GM12873 (cell line): Measurements from ENCODE around the gene AZU1.

Source experiments
- CTCF ChIP-seq: IDR thresholded peaks from 2 replicates; pipeline ENCODE4 v1.5.1; 2012; ENCODE audit warnings: low read depth, mild to moderate bottlenecking, moderate library complexity, low read length, control low read depth; ENCODE audit not compliant: insufficient read depth; ENCODE audit errors: missing control alignments

Gene AZU1

GRCh38 chr19:827710-828321 is at the start of gene AZU1:
Gene AZU1 (plus strand): TSS chr19:827837. CDS start chr19:827847, 10 bp downstream.
- no peak for TF ChIP-seq CTCF

GRCh38 chr19:778910-779653 is 48.6 kb upstream of the AZU1 start:
- TF ChIP-seq CTCF = no peak

- no peak for TF ChIP-seq CTCF
Measured at GRCh38 chr19:780935-781334, 46.7 kb upstream of the AZU1 start.

- TF ChIP-seq CTCF = no peak
Measured at GRCh38 chr19:781800-782184, 45.8 kb upstream of the AZU1 start.

- no peak for TF ChIP-seq CTCF
Measured at GRCh38 chr19:782185-782877, 45.3 kb upstream of the AZU1 start.

DNA sequence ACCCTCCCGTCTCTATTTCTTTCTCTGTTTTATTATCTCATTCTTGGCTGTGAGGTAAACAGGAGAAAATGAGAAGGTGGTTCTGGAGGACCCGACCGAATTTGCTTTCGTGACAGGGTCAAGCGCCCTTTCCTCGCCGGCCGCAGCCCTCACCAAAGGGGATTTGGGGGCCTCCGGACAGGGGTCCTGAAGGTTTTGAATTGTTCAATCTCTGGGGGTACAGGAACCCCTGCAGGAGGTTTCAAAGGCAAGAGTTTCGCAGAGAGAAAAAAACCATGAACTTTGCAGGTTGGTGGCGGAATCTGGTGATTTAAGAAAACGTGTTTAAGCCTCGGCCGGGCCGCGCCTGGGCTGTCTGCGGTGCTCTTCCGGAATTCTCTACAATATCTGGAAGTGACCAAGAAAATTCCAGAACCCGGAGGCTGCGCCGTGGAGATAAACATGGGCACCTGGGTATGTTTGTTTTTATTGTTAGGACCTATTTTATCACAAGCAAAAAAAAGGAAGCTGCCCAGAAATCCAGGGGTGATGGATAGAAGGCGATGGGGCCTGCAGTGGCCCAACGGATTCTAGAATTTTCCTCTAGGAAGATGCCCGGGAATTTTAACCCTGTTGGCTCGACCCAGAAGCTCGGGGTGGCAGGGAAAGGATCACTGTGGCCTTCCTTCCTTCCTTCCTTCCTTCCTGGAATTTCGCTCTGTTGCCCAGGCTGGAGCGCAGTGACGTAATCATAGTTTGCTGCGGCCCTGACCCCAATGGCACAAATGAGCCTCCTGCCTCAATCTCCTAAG is 44.6 kb upstream of the AZU1 start:
- no peak for TF ChIP-seq CTCF
